HL-60/S4 treated with phorbol 12-myristate 13-acetate at 8.2 ng/mL for 4 days and 3 days (cell line): ENCODE measurements around the gene ZCCHC14.

Source experiments
- in situ Hi-C: fragments of 300-500 bp; cut with MboI; formaldehyde crosslinking; loops from 2 replicates; pipeline ENCODE4 v1.15.0; 2022; ENCODE audit warnings: low sequenced_read_pairs

ZCCHC14 gene

DNA sequence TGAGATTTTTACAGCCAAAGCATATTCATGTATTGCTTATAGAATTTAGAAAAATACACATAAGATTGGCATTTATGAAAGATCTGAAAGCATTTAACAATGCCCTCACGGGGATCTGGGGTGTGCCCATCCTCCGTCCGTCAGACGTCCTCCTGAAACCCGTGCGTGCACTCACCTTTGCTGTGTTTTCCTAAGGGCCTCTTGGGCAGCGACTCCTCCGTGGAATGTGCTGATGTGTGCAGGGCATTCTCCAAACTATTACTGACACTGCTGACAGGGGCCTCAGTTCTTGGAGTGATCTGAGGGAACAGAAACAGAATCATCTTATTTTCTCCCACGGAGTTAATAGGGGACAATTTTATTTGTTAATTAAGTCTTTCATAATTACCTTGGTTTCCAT, 33.0 kb downstream of the ZCCHC14 start:
- in situ Hi-C loops: no loop called here

DNA sequence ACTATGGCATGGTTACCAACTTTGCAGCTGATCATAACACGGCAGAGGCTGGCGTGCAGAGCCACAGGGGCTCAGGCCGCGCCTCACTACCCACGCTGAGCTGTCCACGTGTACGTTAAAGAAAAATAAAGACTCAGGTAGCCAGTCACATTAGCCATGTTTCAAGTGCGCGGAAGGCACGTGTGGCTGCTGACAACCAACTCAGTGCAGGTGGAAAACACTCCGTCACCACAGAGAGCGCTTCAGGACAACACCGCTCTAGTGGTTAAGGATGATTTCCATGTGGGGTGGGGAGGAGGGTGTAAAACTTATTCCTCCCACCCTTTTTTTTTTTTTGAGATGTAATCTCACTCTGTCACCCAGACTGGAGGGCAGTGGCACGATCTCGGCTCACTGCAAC, 33.8 kb downstream of the ZCCHC14 start:
- in situ Hi-C loops: no loop called here

DNA sequence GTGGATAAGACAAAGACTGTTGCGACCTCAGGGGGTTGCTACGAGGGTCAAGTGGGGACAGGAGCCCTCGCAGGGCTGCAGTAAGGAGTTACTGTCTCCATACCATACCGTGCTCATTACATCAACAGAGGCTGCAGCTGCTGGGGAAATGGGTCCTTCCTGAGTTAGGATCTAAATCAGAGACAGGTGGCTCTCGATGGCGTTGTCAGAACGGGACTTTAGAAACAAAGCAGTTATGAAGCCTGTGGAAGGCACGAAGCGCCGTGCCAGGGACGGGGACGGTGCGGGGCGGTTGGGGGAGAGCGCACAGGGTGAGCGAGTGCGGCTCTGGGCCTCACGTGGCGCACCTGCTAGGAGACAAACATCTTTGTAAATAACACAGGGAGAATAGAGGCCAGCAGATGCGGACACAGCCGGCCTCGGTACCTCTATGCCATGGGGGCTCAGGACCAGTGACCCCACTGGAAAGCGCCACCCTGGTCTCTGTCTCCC, 34.4 kb downstream of the ZCCHC14 start:
- in situ Hi-C loops: no loop called here

DNA sequence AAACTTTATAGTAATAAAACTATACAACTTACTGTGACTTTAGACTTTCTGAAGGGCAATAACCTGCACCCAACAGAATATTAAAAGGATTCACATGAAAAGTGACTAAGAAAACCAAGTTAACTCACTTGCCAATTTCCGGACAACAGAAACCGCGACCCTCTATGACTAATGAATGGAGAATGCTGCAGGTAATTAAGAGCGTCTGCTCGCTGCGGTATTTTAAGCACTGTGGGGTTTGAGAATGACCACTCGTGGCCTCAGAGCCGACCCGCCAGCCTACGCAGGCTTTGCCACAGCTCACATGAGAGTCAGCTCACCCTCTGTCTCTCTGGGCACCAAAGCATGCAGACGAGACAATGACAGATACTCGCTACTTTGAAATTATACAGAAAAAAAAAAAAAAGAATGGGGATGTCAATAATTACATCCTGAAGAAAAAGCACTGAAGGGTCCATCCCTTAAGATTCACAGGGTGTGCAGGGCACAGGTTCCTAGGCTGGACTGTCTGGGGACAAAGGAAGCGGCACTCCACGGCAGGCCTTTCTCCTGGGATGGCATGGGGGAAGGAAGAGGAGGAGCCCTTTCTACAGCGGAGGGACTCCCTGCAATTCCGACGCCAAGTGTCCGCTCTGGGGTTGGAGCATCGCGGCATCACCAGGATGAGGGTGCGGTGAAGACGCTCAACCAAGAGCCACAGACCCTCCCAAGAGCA, 35.0 kb downstream of the ZCCHC14 start:
- in situ Hi-C loops: no loop called here

DNA sequence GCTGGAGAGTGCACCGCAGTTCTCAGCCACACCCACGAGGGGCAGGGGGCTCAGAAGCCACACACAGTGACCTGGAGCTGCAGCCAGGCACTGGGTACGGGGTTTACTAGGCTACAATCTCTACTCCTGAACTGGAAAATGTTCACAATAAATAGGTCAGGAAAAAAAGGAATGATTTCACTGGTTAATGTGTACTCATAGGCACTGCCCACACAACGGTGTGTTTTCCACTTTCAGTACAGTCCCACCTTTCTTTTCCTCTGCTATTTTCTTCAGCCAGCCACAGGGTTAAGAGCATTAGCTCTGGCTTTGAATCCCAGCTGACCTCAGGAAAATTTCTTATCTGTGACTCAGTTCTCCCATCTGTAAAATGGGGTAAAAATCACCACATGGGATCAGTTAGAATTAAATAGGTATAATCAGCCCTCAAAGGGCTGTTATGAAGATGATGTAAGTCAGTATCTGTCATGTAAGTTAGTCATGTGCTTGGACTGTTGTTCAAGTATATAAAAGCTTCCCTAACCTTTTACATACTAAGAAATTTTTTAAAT, 35.7 kb downstream of the ZCCHC14 start:
- in situ Hi-C loops: no loop called here

DNA sequence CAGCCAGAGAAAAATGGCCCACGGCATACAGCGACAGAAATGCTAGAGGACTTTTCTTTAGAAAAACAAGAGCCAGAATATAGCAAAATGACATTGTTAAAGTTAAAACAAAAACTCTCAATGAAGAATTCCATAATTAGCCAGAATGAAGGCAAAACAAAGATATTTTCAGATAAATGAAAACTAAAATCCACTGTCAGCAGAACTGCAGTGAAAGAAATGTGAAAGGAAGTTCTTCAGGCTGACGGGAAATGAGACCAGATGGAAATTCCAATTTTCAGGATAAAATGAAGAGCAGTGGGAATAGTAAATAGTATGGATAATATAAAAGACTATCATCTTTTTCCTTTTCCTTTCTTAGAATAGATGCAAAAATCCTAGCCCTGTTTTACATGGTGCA, 38.4 kb downstream of the ZCCHC14 start:
- in situ Hi-C loops: no loop called here

DNA sequence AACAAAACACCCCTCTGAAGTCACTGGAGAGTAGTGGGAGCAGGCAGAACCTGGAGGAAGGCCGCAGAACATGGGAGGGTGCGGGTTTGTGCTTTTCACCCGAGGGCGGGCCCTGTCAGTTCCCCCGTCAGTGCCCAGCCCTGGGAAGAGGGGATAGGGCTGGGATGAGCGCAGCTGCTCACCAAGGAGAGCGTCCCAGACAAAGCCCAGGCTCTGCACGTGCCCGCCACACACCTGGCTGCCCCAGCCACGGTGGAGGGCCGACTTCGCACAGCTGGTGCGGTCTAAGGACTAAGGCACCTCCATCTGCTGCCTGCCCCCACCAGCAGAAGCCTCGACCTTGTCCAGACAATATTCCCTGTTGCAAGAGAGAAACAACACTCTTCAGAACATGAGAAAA, 39.5 kb downstream of the ZCCHC14 start:
- in situ Hi-C loops: no loop called here

DNA sequence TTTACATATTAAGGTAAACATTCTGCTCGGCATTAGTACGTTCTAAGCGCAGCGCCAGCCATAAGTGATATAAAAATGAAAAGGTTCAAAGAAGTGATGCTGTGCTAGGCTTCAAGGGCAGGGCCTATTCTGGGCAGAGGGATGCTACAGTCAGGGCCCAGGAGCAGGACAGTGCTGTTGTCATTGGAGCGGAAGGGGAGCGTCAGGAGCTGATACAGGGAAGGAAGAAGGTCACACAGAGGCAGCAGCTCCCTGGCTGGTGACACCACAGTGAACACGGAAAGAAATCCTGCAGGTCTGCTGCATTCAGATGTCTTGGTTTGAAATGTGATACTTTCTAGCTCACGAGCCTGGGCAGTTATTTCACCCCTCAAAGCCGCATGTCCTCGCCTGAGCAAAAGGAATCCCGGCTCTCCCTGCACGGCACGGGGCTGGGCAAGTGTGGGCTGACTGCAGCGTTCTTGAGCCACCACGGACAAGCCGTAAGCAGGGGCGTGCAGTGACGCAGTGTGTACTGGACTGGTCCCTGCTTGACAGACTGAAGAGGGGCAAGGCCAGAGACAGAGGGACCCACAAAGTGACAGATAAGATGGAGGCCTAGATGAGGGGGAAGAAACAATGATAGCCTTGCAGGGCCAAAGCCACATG, 41.1 kb downstream of the ZCCHC14 start:
- in situ Hi-C loops: no loop called here

DNA sequence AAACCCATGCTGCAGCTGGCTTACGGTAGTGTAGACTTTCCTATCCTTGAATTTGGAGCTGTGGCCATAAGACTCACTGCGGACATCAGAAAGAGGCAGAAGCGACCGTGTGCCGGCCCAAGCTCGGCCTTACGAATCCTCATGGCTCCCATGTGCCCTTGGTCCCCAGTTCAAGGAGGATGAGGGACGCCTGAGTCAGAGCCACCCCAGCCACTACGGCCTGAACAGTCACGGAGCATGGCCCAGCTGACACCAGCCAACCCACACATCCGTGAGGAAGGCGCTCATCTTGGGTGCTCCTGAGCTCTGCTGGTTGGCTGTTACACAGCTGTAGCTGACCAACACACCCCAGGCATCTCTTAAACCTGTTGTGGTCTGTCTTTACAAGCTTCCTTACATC, 44.0 kb downstream of the ZCCHC14 start:
- in situ Hi-C loops: no loop called here

DNA sequence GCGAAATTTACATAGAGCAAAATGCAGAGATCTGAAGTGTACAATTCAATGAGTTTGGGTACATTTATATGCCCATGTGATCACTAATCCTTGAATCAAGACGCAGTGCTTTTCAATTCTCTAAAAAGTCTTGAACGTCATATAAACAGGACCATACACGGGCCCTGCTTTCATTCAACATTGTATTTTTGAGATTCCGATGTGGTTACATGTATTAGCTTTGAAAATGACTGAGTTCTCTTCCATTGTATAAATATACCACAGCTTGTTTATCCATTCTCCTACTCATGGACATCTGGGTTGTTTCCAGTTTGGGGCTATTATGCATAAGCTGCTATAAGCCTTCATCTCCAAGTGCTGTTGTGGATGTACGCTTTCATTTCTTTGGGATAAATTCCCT, 45.5 kb downstream of the ZCCHC14 start:
- in situ Hi-C loops: no loop called here

DNA sequence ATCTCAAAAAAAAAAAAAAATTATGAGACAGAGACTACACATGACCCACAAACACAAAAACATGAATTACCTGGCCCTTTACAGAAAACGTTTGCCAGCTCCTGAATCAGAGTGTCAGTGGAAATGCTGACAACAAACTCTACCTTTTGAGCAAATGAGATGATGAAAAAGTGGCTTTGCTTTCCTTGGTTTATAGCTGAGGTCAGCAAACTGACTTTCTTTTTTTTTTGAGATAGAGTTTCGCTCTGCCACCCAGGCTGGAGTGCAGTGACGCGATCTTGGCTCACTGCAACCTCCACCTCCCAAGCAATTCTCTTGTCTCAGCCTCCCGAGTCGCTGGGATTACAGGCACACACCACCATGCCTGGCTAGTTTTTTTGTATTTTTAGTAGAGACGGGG, 46.3 kb downstream of the ZCCHC14 start:
- in situ Hi-C loops: no loop called here

DNA sequence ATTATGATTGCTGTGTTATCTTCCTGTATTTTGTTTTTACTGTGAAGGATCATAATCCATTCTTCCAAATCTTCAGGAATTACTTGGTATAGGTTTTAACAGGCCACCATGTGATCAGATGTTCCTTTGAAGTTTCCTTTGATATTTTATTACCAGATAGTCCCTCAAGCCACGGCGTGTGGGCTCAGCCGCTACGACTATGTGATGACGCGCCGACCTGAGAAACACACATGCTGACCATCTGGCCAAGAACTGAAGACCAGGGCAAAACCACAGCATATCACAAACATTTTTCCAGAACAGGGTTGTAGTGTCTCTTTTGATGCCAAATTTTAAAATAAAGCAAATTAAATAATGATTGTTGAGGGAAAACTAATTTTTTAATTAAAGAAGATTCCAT, 47.3 kb downstream of the ZCCHC14 start:
- in situ Hi-C loops: no loop called here

DNA sequence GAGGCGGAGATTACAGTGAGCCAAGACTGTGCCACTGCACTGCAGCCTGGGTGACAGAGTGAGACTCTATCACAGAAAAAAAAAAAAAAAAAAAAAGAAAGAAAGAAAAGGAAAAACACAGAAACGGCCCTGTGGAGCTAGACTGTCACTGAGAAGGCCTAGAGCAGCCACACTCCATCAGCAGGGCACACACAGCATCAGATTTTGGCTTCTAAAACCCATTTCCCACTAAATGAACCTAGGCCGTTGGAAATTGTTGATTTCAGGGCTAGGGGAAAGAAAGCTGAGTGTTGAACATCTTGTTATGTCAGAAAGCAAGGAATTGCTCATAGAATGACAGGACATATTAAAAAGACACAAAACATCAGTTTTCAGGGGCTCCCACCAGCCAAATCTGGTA, 48.9 kb downstream of the ZCCHC14 start:
- in situ Hi-C loops: no loop called here

DNA sequence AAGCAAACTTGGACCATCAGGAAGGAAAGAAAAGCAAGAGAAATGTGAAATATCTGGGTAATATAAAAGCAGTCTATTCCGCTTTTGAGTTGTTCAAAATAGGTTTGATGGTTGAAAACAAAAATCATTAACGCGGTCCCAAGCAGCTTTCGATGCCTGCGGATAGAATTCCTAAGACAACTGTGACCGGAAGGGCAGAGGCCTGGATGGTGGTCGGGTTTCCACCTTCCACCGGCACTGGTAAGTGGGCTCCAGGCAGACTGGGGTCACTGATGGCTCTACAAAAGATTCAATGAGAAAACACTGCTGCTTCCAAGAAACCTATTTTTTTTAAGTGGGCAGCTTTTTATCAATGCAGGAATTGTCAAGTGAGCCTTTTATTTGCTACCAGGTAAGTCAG, 49.8 kb downstream of the ZCCHC14 start:
- in situ Hi-C loops: no loop called here

DNA sequence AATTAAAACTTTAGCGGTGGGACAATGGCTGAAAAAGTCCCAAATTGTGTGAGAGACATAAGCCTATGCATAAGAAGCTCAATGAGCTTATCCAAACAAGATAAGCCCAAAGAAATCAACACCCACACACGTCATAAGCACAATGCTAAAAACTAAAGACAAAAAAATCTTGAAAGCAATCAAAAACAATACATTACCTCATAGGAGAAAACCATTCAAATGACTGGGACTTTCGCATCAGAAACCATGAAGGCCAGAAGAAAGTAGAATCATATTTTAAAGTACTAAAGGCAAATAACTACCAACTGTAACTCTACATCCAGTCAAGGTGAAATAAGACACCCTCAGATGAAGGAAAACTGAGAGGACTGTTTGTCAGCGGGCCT, 50.2 kb downstream of the ZCCHC14 start:
- in situ Hi-C loops: no loop called here

DNA sequence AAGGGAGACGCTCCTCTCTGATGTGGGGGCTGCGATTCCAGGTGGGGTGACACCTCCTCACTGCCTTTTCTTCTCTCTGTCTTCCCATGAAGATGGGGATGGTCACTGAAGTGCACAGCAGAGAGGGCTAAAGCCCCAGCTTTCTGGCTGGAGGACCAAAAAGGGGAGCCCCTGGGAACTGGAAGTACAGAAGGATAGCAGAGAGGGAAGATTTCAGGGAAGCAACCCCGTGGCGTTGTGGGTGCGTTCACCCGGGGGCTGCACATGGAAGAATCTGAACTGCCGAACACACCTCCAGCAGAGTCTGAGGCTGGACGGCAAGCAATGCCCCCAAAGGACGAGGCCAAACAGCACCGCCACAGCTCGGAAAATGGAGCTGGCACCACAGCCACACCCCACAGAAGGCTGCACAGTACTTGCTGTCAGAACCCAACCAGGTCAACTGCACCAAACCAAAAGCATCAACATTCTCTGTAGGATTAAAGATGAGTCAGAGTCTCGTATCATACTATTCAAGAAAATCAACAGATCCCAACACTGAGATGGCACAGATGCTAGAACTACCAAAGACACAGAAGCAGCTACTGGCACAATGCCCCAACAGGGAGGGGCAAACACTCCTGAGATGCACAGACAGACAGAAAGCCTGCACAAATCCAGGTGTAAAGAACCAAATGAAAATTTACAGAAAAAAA, 50.8 kb downstream of the ZCCHC14 start:
- in situ Hi-C loops: no loop called here

DNA sequence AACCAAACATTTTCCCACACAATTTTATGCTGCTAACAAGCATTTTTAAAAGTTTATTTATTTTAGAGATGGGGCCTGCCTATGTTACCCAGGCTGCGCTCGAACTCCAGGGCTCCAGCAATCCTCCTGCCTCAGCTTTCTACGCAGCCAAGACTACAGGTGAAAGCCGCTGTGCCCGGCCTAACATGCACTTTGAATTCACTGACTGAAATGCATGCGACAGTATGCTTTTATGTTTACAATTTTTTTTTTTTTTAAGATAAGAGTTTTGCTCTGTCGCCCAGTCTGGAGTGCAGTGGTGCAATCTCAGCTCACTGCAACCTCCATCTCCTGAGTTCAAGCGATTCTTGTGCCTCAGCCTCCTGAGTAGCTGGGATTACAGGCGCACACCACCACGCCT, 52.9 kb downstream of the ZCCHC14 start:
- in situ Hi-C loops: no loop called here

DNA sequence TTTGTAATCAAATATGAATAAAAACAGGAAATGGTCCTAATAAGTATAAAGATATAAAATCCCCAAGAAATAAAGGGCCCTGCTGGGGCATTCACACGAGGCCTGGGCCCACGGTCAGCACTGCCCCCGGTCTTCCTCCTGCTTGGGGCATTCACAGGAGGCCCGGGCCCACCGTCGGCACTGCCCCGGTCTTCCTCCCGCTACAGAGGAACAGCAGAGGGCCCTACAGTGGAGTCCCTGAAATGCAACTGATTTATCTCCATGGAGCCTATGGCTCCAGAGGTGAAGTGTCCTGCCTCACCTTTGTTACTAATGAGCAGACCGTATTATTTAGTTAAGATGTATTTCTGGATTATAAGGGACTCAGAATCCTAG, 54.2 kb downstream of the ZCCHC14 start:
- in situ Hi-C loops: no loop called here

DNA sequence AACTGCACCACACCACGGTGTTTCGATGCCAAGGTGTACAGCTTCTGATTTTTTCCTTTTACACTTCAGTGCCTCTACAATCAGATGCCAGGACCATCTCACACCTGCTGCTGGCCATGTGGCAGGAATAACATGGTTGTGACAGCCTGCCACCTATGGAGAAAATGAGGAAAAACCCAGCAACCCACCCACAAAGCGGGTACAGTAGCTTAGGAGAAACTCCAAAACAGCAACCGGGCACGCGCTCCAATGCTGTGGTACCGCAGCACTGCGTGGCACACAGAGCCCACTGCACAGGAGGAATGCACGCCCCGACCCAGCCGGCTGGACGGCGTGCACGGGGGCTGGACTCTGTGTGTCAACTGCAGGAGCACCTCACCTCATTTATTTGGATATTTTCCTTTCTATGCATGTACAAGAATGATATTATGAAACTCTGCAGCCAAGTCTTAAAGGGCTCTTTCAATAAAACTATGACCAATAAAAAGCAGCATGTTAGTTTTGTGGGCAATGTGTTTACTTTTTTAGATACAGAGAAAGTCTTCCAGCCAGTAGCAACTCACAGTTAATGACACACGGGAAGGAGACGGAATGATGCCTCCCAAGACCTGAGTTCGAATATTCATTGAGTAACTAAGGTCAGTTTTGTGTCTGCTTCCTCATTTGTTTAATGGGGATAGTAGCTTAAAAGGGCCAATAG, 54.8 kb downstream of the ZCCHC14 start:
- in situ Hi-C loops: no loop called here

DNA sequence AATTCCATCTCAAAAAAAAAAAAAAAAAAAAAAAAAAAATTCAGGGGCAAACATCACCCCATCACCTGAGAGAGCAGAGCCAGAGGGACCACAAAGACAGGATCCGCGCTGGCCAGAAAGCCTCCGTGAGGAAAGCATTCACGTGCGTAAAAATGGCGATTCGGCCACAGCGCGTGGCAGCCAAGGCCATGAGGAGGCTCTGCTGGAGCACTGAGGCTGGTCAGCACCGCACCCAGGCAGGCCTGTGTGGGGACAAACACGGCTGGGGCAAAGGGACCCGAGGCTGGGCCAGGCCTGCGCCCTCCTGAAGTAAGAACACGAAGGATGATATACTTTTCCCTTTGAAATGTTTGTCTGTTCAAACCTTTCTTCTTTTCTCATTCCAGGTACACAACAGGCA, 55.5 kb downstream of the ZCCHC14 start:
- in situ Hi-C loops: no loop called here
